ENCODE measurements around the gene LRRC72. TPM values are rescaled to one million over a fixed set of nuclear protein-coding genes. Genes with fewer than 3 reads are reported as not detected.

The LRRC72 gene
- total RNA-seq, 2 donors from 2014 or later = not detected

DNA sequence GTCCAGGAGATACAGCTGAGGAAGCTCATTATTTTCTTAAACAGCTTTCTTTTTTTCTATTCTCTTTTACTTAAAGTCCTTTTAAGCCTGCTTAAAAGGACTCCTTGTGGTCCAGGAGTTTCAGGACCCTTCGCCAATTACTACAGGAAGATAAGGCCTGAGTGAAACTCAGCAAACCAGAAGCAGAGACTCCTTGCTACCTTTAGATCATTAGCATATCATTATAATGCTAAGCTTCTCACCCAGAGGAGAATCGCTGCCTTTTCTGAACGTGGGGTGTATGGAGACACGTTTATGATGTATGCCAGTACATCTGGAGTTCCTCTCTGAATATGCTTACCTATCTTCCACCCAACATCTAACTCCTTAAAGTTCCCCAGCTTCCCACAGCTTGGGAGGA is 71.4 kb downstream of the LRRC72 start:
- H3K36me3 ChIP-seq (ENCODE audit: control insufficient read depth, insufficient read depth, low read length) = peaks cover 34% of the 10 kb centered on the region
- Mint-ChIP-seq H3K4me1 (peaks cover 47% of the 10 kb centered on the region), H3K27ac (peak overlapping the region; percentile 44), H3K27me3 (ENCODE audit: insufficient read depth) (no peaks in the 10 kb centered on the region), H3K4me3 (no peak overlapping the region), H3K36me3 (ENCODE audit: low read depth) (peaks cover 40% of the 10 kb centered on the region), H3K9me3 (no peaks in the 10 kb centered on the region)
- peaks cover 20% of the 10 kb centered on the region for H3K4me1 ChIP-seq (ENCODE audit: control insufficient read depth, insufficient read depth, low read length)
- H3K27me3 ChIP-seq (ENCODE audit: control insufficient read depth, insufficient read depth, low read length, poor library complexity, severe bottlenecking) = no peaks in the 10 kb centered on the region
- no peak for DNase-seq
- H3K27ac ChIP-seq (ENCODE audit: low read depth, low read length) = no peak overlapping the region
- no peak overlapping the region for H3K4me3 ChIP-seq (ENCODE audit: low read length)
- TF ChIP-seq, protein P1, sequence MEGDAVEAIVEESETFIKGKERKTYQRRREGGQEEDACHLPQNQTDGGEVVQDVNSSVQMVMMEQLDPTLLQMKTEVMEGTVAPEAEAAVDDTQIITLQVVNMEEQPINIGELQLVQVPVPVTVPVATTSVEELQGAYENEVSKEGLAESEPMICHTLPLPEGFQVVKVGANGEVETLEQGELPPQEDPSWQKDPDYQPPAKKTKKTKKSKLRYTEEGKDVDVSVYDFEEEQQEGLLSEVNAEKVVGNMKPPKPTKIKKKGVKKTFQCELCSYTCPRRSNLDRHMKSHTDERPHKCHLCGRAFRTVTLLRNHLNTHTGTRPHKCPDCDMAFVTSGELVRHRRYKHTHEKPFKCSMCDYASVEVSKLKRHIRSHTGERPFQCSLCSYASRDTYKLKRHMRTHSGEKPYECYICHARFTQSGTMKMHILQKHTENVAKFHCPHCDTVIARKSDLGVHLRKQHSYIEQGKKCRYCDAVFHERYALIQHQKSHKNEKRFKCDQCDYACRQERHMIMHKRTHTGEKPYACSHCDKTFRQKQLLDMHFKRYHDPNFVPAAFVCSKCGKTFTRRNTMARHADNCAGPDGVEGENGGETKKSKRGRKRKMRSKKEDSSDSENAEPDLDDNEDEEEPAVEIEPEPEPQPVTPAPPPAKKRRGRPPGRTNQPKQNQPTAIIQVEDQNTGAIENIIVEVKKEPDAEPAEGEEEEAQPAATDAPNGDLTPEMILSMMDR (conservative IDR thresholded peaks at IDR 0.05) = no peak
- no peak overlapping the region for H3K9ac ChIP-seq (ENCODE audit: extremely low read depth, low read length, poor library complexity, severe bottlenecking)
- H3K9me3 ChIP-seq (ENCODE audit: control insufficient read depth, low read length) = no peaks in the 10 kb centered on the region
- WGBS, 2 experiments (ENCODE audit: insufficient coverage in 1 of 2, insufficient read length in 1 of 2) = 60 to 100% methylated on average over 1 to 4 of the region's 4 CpGs

DNA sequence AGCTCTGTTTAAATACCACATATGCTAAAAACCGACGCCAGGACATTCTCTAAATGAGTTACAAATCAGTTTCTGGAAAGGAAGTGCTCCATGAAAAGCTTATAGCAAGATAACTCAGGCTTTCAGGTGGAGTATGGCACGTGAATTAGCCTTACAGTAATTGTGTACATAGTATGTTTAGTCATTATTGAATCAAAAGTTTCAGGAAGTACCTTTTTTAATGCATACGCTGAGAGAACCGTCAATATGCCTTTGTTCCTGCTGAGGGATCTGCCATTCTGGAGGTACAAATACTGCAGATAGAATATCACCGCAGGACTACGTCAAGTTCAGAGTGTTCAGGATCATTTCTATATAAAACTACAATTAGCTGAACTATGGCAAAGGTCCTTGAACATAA is 73.2 kb downstream of the LRRC72 start:
- no peak overlapping the region for H3K27ac Mint-ChIP-seq
- no peaks in the 10 kb centered on the region for H3K27me3 Mint-ChIP-seq (ENCODE audit: insufficient read depth)
- DNase-seq = no peak
- TF ChIP-seq, protein P1 (conservative IDR thresholded peaks at IDR 0.05) = no peak
- Histone ChIP-seq H3K4me1 (ENCODE audit: control insufficient read depth, insufficient read depth, low read length) (peaks cover 10% of the 10 kb centered on the region), H3K27me3 (ENCODE audit: control insufficient read depth, insufficient read depth, low read length, poor library complexity, severe bottlenecking) (no peaks in the 10 kb centered on the region), H3K27ac (ENCODE audit: low read depth, low read length) (no peak overlapping the region), H3K4me3 (ENCODE audit: low read length) (no peak overlapping the region), H3K36me3 (ENCODE audit: control insufficient read depth, insufficient read depth, low read length) (peaks cover 53% of the 10 kb centered on the region), H3K9ac (ENCODE audit: extremely low read depth, low read length, poor library complexity, severe bottlenecking) (no peak overlapping the region), H3K9me3 (ENCODE audit: control insufficient read depth, low read length) (no peaks in the 10 kb centered on the region)
- WGBS, 2 experiments (ENCODE audit: insufficient coverage in 1 of 2, insufficient read length in 1 of 2) = 96 to 100% methylated on average over 7 of the region's 7 CpGs
- H3K4me1 Mint-ChIP-seq = peaks cover 35% of the 10 kb centered on the region
- peaks cover 50% of the 10 kb centered on the region for H3K36me3 Mint-ChIP-seq (ENCODE audit: low read depth)
- no peak overlapping the region for H3K4me3 Mint-ChIP-seq
- no peaks in the 10 kb centered on the region for H3K9me3 Mint-ChIP-seq

DNA sequence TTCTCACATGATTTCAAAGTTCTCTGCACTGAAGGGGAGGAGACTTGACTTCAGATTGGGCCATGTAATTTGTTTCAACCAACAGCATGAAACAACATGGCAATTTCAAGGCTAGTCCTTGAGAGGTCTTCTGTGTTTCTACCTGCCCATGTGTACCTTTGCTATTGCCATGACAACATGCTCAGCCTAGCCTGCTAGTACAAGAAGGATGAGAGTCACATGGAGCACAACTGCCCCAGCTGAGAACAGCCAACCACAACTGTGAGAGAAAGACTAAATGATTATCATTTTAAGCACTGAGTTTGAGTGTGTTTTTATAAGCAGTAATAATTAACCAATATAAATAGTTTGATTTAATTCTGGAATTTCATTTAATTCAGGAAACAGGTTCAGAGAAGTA is 77.0 kb downstream of the LRRC72 start:
- Mint-ChIP-seq H3K9me3 (no peaks in the 10 kb centered on the region), H3K27me3 (ENCODE audit: insufficient read depth) (no peaks in the 10 kb centered on the region), H3K4me1 (peaks cover 2% of the 10 kb centered on the region), H3K27ac (no peak overlapping the region), H3K36me3 (ENCODE audit: low read depth) (peaks cover 70% of the 10 kb centered on the region), H3K4me3 (no peak overlapping the region)
- H3K27ac ChIP-seq (ENCODE audit: low read depth, low read length) = no peak overlapping the region
- H3K9me3 ChIP-seq (ENCODE audit: control insufficient read depth, low read length) = no peaks in the 10 kb centered on the region
- no peak overlapping the region for H3K9ac ChIP-seq (ENCODE audit: extremely low read depth, low read length, poor library complexity, severe bottlenecking)
- H3K36me3 ChIP-seq (ENCODE audit: control insufficient read depth, insufficient read depth, low read length) = peaks cover 80% of the 10 kb centered on the region
- TF ChIP-seq, protein P1 (conservative IDR thresholded peaks at IDR 0.05) = no peak
- DNase-seq = no peak
- H3K4me1 ChIP-seq (ENCODE audit: control insufficient read depth, insufficient read depth, low read length) = no peaks in the 10 kb centered on the region
- no peaks in the 10 kb centered on the region for H3K27me3 ChIP-seq (ENCODE audit: control insufficient read depth, insufficient read depth, low read length, poor library complexity, severe bottlenecking)
- no peak overlapping the region for H3K4me3 ChIP-seq (ENCODE audit: low read length)
